ENCODE data around the gene SDC4. TPM values are rescaled to one million over a fixed set of nuclear protein-coding genes. Genes with fewer than 3 reads are reported as not detected.

Gene SDC4
- total RNA-seq, 1 experiment from 2014 or later, result 126 TPM

- DNase-seq (ENCODE audit: low read depth), result no peak
Measured at GRCh38 chr20:45318948-45319347, 29.3 kb downstream of the SDC4 start.

GRCh38 chr20:45318386-45318939 lies 29.8 kb downstream of the SDC4 start:
- DNase-seq (ENCODE audit: low read depth), result no peak

- DNase-seq (ENCODE audit: low read depth), result no peak
Measured at GRCh38 chr20:45317826-45318225, 30.4 kb downstream of the SDC4 start.

GRCh38 chr20:45316150-45317080 lies 31.8 kb downstream of the SDC4 start:
- DNase-seq (ENCODE audit: low read depth), result no peak

- DNase-seq (ENCODE audit: low read depth), result no peak
Measured at GRCh38 chr20:45315672-45316071, 32.6 kb downstream of the SDC4 start.

- no peak for DNase-seq (ENCODE audit: low read depth)
Measured at GRCh38 chr20:45313943-45314342, 34.3 kb downstream of the SDC4 start.

GRCh38 chr20:45313065-45313695 lies 35.0 kb downstream of the SDC4 start:
- DNase-seq (ENCODE audit: low read depth), result no peak

- no peak for DNase-seq (ENCODE audit: low read depth)
Measured at GRCh38 chr20:45312241-45312640, 36.0 kb downstream of the SDC4 start.

- peak; percentile 25 for DNase-seq (ENCODE audit: low read depth)
Measured at GRCh38 chr20:45311589-45312211, 36.5 kb downstream of the SDC4 start.

- no peak for DNase-seq (ENCODE audit: low read depth)
Measured at GRCh38 chr20:45309075-45309474, 39.1 kb downstream of the SDC4 start.

GRCh38 chr20:45308117-45308778 lies 40.0 kb downstream of the SDC4 start, which contains the start of gene MATN4:
MATN4 (minus strand) TSS chr20:45308299; CDS start chr20:45305582, 2,717 bp downstream.
- DNase-seq (ENCODE audit: low read depth), result no peak

- DNase-seq (ENCODE audit: low read depth), result no peak
Measured at GRCh38 chr20:45307076-45307640, 41.1 kb downstream of the SDC4 start.

- no peak for DNase-seq (ENCODE audit: low read depth)
Measured at GRCh38 chr20:45306431-45306982, 41.7 kb downstream of the SDC4 start, which contains the start of gene RBPJL. RBPJL (plus strand) TSS chr20:45306840; CDS start chr20:45306923, 83 bp downstream.

- DNase-seq (ENCODE audit: low read depth), result no peak
Measured at GRCh38 chr20:45305262-45305661, 43.0 kb downstream of the SDC4 start.

- DNase-seq (ENCODE audit: low read depth), result no peak
Measured at GRCh38 chr20:45304464-45304999, 43.7 kb downstream of the SDC4 start.

GRCh38 chr20:45303586-45304463 lies 44.4 kb downstream of the SDC4 start:
- DNase-seq (ENCODE audit: low read depth), result no peak

GRCh38 chr20:45301824-45302271 lies 46.4 kb downstream of the SDC4 start:
- DNase-seq (ENCODE audit: low read depth), result no peak

GRCh38 chr20:45300961-45301360 lies 47.3 kb downstream of the SDC4 start:
- DNase-seq (ENCODE audit: low read depth), result peak; percentile 24

- no peak for DNase-seq (ENCODE audit: low read depth)
Measured at GRCh38 chr20:45299786-45300185, 48.4 kb downstream of the SDC4 start.

Measured in LHCN-M2 (cell line).